MM.1S (cell line): ENCODE data around the gene NFATC4.

Experiments
- DNase-seq: peaks from one replicate; pipeline ENCODE4 v3.0.0-alpha.2; 2015
- H2AFZ ChIP-seq: fragments of 300-600 bp; sonication (generic); 2 replicates; pipeline ENCODE4 v1.6.0; 2016; ENCODE audit warnings: antibody characterized with exemption, low read length
- H3F3A ChIP-seq: fragments of 300-600 bp; sonication (generic); 2 replicates; pipeline ENCODE4 v1.6.1; 2016; ENCODE audit warnings: mild to moderate bottlenecking, antibody characterized with exemption, low read length, moderate library complexity, mixed read lengths; ENCODE audit not compliant: insufficient read depth
- H3K27ac ChIP-seq: fragments of 300-600 bp; sonication (generic); 2 replicates; pipeline ENCODE4 v1.5.1; 2016; ENCODE audit warnings: mild to moderate bottlenecking, low read length
- H3K27me3 ChIP-seq: fragments of 300-600 bp; sonication (generic); replicated peaks from 2 replicates; pipeline ENCODE4 v1.6.0; 2016; ENCODE audit warnings: low read length; ENCODE audit not compliant: insufficient read depth
- H3K36me3 ChIP-seq: fragments of 300-600 bp; sonication (generic); replicated peaks from 2 replicates; pipeline ENCODE4 v1.6.1; 2016; ENCODE audit warnings: mild to moderate bottlenecking, low read length, mixed read lengths; ENCODE audit not compliant: insufficient read depth
- H3K4me1 ChIP-seq: fragments of 300-600 bp; sonication (generic); 2 replicates; pipeline ENCODE4 v1.6.1; 2016; ENCODE audit warnings: low read length, mixed read lengths
- H3K4me2 ChIP-seq: fragments of 300-600 bp; sonication (generic); 2 replicates; pipeline ENCODE4 v1.6.0; 2016; ENCODE audit warnings: low read depth, low read length
- H3K4me3 ChIP-seq: fragments of 300-600 bp; sonication (generic); 2 replicates; pipeline ENCODE4 v1.5.1; 2016; ENCODE audit warnings: low read length, mixed read lengths
- H3K79me2 ChIP-seq: fragments of 300-600 bp; sonication (generic); 2 replicates; pipeline ENCODE4 v1.6.1; 2016; ENCODE audit warnings: mixed run types, low read length, mixed read lengths
- H3K9ac ChIP-seq: fragments of 300-600 bp; sonication (generic); 2 replicates; pipeline ENCODE4 v1.6.1; 2016; ENCODE audit warnings: low read length, mixed read lengths
- H3K9me2 ChIP-seq: fragments of 300-600 bp; sonication (generic); replicated peaks from 2 replicates; pipeline ENCODE4 v1.6.1; 2016; ENCODE audit warnings: mild to moderate bottlenecking, low read length, mixed read lengths; ENCODE audit not compliant: insufficient read depth
- H3K9me3 ChIP-seq: fragments of 300-600 bp; sonication (generic); replicated peaks from 2 replicates; pipeline ENCODE4 v1.6.1; 2016; ENCODE audit warnings: mild to moderate bottlenecking, low read length, mixed read lengths; ENCODE audit not compliant: insufficient read depth
- H4K20me1 ChIP-seq: fragments of 300-600 bp; sonication (generic); 2 replicates; pipeline ENCODE4 v1.6.1; 2016; ENCODE audit warnings: mild to moderate bottlenecking, low read length, moderate library complexity, mixed read lengths; ENCODE audit not compliant: insufficient read depth
- CTCF ChIP-seq: fragments of 300-600 bp; sonication (generic); IDR thresholded peaks from 2 replicates; pipeline ENCODE4 v1.5.1; 2016; ENCODE audit warnings: antibody characterized with exemption, low read length, mixed read lengths
- EZH2 ChIP-seq: fragments of 300-600 bp; sonication (generic); optimal IDR thresholded peaks from 2 replicates; pipeline ENCODE3; 2017; ENCODE audit warnings: low read depth, mild to moderate bottlenecking, antibody characterized with exemption, low read length, mixed read lengths
- EZH2phosphoT487 ChIP-seq: fragments of 300-600 bp; sonication (generic); IDR thresholded peaks from 2 replicates; pipeline ENCODE4 v1.6.1; 2018; ENCODE audit warnings: antibody characterized with exemption, low read length

The NFATC4 gene

DNA sequence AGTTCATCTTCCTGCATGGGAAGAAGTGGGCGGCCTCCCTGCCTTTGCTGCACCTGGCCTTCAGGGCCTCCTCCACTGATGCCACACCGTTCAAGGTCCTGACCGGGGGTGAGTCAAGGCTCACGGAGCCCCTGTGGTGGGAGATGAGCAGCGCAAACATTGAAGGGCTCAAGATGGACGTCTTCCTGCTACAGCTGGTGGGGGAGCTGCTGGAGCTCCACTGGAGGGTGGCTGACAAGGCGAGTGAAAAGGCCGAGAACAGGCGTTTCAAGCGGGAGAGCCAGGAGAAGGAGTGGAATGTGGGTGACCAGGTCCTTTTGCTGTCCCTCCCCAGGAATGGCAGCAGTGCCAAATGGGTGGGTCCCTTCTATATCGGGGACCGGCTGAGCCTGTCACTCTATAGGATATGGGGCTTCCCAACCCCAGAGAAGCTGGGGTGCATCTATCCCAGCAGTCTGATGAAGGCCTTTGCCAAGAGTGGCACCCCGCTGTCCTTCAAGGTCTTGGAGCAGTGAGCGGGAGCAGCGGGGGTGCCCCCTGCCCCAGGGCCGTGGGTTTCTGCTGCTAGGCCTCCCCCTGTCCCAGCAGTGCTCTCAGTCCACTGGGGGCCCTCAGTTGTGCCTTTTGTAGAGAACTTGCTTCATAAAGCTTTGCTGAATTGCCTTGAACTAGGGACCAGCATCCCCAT is 49.1 kb downstream of the NFATC4 start:
- H3K4me3 ChIP-seq: no peak overlapping the region
- no peak overlapping the region for H3K27ac ChIP-seq
- H3K9me3 ChIP-seq: no peaks in the 10 kb centered on the region
- no peak for DNase-seq
- no peak overlapping the region for H3K9ac ChIP-seq
- peaks cover 3% of the 10 kb centered on the region; the same call in 1 of the 2 replicates for H3K4me1 ChIP-seq
- H3K36me3 ChIP-seq: no peaks in the 10 kb centered on the region
- H4K20me1 ChIP-seq: no peaks in the 10 kb centered on the region
- TF ChIP-seq EZH2 (no peak), EZH2phosphoT487 (no peak), CTCF (no peak)
- no peak overlapping the region for H2AFZ ChIP-seq
- no peaks in the 10 kb centered on the region for H3K27me3 ChIP-seq
- no peaks in the 10 kb centered on the region for H3K9me2 ChIP-seq
- H3K79me2 ChIP-seq: no peaks in the 10 kb centered on the region
- H3K4me2 ChIP-seq: no peak overlapping the region
- H3F3A ChIP-seq: no peaks in the 10 kb centered on the region

DNA sequence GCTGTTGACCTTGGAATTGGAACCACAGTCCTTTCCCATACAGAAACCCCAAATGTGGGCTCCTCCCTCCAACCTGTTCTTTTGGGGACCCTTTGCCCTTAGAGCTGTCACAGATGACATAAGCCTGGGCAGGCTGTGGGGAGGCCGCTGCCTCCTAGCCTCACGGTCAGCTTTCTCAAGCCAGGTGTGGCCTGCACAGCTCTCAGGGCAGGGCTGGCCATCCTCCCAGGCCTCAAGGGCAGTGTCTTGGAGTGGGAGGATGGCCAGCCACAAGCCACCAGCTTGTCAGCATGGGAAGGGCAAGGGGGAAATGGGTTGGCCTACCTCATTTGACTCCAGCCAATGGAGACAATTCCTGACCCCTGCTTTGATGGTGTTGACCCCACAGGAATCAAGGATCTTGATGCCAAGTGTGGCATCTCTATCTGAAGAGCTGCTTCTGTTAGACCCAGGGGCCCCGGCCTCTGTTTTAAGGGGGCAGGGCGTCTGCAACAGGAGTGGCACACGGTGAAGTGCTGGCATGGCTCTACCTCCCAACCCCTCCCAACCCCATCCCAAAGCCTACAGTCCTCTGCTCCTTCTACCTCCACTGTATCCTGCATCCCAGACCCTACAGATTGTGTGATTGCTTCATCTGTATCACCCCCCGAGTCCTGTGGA is 50.0 kb downstream of the NFATC4 start:
- H3K27ac ChIP-seq: no peak overlapping the region
- H3F3A ChIP-seq: no peaks in the 10 kb centered on the region
- H3K4me2 ChIP-seq: no peak overlapping the region

GRCh38 chr14:24418492-24418873 is 50.5 kb downstream of the NFATC4 start:
- Histone ChIP-seq H3K79me2 (no peaks in the 10 kb centered on the region), H3K9ac (no peak overlapping the region), H4K20me1 (no peaks in the 10 kb centered on the region), H2AFZ (no peak overlapping the region), H3F3A (no peaks in the 10 kb centered on the region), H3K27ac (no peak overlapping the region), H3K4me2 (no peak overlapping the region), H3K27me3 (no peaks in the 10 kb centered on the region), H3K9me2 (no peaks in the 10 kb centered on the region), H3K4me1 (peaks cover 17% of the 10 kb centered on the region), H3K4me3 (no peak overlapping the region), H3K9me3 (no peaks in the 10 kb centered on the region), H3K36me3 (no peaks in the 10 kb centered on the region)
- no peak for DNase-seq
- TF ChIP-seq EZH2 (no peak), CTCF (no peak), EZH2phosphoT487 (no peak)

More for the DNA sequence above, 50.0 kb downstream of the NFATC4 start:
- Histone ChIP-seq H3K4me1 (peaks cover 11% of the 10 kb centered on the region), H3K27me3 (no peaks in the 10 kb centered on the region), H3K4me3 (no peak overlapping the region), H3K9me3 (no peaks in the 10 kb centered on the region), H3K9me2 (no peaks in the 10 kb centered on the region), H3K9ac (no peak overlapping the region), H3K79me2 (no peaks in the 10 kb centered on the region), H2AFZ (no peak overlapping the region), H4K20me1 (no peaks in the 10 kb centered on the region), H3K36me3 (no peaks in the 10 kb centered on the region)
- no peak for TF ChIP-seq EZH2phosphoT487
- no peak for TF ChIP-seq EZH2
- TF ChIP-seq CTCF: no peak
- no peak for DNase-seq
